ENCODE data around the gene LTN1.
"Not testable (repeated sequence)": the region's sequence is repeated elsewhere in the genome, so short reads cannot be mapped to it uniquely, and the experiment has no call there.

The LTN1 gene

GRCh38 chr21:29005696-29006095 is 13.0 kb upstream of the LTN1 start:
- no peaks in the 10 kb centered on the region for H3K9me3 Mint-ChIP-seq
- H3K27me3 Mint-ChIP-seq = no peaks in the 10 kb centered on the region
- no peak overlapping the region for H3K27ac Mint-ChIP-seq
- no peak for DNase-seq
- peaks cover 10% of the 10 kb centered on the region for H3K4me1 Mint-ChIP-seq
- no peak overlapping the region for H3K4me3 Mint-ChIP-seq
- ATAC-seq = no peak

GRCh38 chr21:29002442-29003144 is 9.9 kb upstream of the LTN1 start:
- ATAC-seq (peak; percentile 100), DNase-seq (peak; percentile 89 to 96)
- Mint-ChIP-seq H3K4me1 (peaks cover 10% of the 10 kb centered on the region), H3K4me3 (peak overlapping the region; percentile 83 to 88), H3K27me3 (no peaks in the 10 kb centered on the region), H3K27ac (peak overlapping the region; percentile 96 to 99), H3K9me3 (no peaks in the 10 kb centered on the region)

- Mint-ChIP-seq H3K27ac (peak overlapping the region; percentile 95 to 99), H3K4me3 (peak overlapping the region; percentile 91 to 95), H3K27me3 (no peaks in the 10 kb centered on the region), H3K4me1 (peaks cover 38% of the 10 kb centered on the region), H3K9me3 (no peaks in the 10 kb centered on the region)
- ATAC-seq (no peak), DNase-seq (no peak)
Measured at GRCh38 chr21:28993293-28993629, 584 bp upstream of the LTN1 start.

- DNase-seq = no peak
- Mint-ChIP-seq H3K27me3 (no peaks in the 10 kb centered on the region), H3K27ac (peak overlapping the region; percentile 95 to 99), H3K4me1 (peaks cover 46% of the 10 kb centered on the region), H3K9me3 (no peaks in the 10 kb centered on the region), H3K4me3 (peak overlapping the region; percentile 91 to 95)
- ATAC-seq = no peak
Measured at GRCh38 chr21:28991861-28992525, 684 bp downstream of the LTN1 start.

- Mint-ChIP-seq H3K4me1 (peaks cover 40% of the 10 kb centered on the region), H3K27ac (peak overlapping the region; percentile 32 to 92), H3K4me3 (peak overlapping the region in 1 of 2 donors; percentile 26)
- not testable (repeated sequence) for H3K9me3 Mint-ChIP-seq, H3K27me3 Mint-ChIP-seq, ATAC-seq
- DNase-seq = peak; percentile 6 to 20
Measured at GRCh38 chr21:28988146-28988545, 4.5 kb downstream of the LTN1 start.

GRCh38 chr21:28986677-28987076 is 6.0 kb downstream of the LTN1 start:
- ATAC-seq (no peak), DNase-seq (no peak)
- H3K4me3 Mint-ChIP-seq = no peak overlapping the region
- peaks cover 39% of the 10 kb centered on the region for H3K4me1 Mint-ChIP-seq
- no peaks in the 10 kb centered on the region for H3K27me3 Mint-ChIP-seq
- no peak overlapping the region for H3K27ac Mint-ChIP-seq
- no peaks in the 10 kb centered on the region for H3K9me3 Mint-ChIP-seq

GRCh38 chr21:28982637-28983036 is 10.0 kb downstream of the LTN1 start:
- Mint-ChIP-seq H3K27ac (no peak overlapping the region), H3K27me3 (no peaks in the 10 kb centered on the region), H3K4me3 (no peak overlapping the region), H3K9me3 (no peaks in the 10 kb centered on the region), H3K4me1 (peaks cover 7% of the 10 kb centered on the region)
- ATAC-seq = no peak
- no peak for DNase-seq

- no peak overlapping the region for H3K4me3 Mint-ChIP-seq
- no peaks in the 10 kb centered on the region for H3K27me3 Mint-ChIP-seq
- peaks cover 4% of the 10 kb centered on the region for H3K4me1 Mint-ChIP-seq
- no peaks in the 10 kb centered on the region for H3K9me3 Mint-ChIP-seq
- no peak for ATAC-seq
- H3K27ac Mint-ChIP-seq = no peak overlapping the region
- no peak for DNase-seq
Measured at GRCh38 chr21:28979092-28979491, 13.6 kb downstream of the LTN1 start.

GRCh38 chr21:28975397-28975796 is 17.3 kb downstream of the LTN1 start:
- Mint-ChIP-seq H3K27ac (no peak overlapping the region), H3K4me1 (peaks cover 5% of the 10 kb centered on the region), H3K4me3 (no peak overlapping the region), H3K27me3 (no peaks in the 10 kb centered on the region), H3K9me3 (no peaks in the 10 kb centered on the region)
- DNase-seq (no peak), ATAC-seq (no peak)

- Mint-ChIP-seq H3K4me3 (no peak overlapping the region), H3K4me1 (peaks cover 5% of the 10 kb centered on the region), H3K27me3 (no peaks in the 10 kb centered on the region), H3K9me3 (no peaks in the 10 kb centered on the region), H3K27ac (peak overlapping the region in 1 of 2 donors; percentile 58)
- DNase-seq (no peak), ATAC-seq (no peak)
Measured at GRCh38 chr21:28974531-28975227, 18.0 kb downstream of the LTN1 start.

GRCh38 chr21:28972398-28972797 is 20.3 kb downstream of the LTN1 start:
- no peak overlapping the region for H3K4me3 Mint-ChIP-seq
- no peak for ATAC-seq
- no peak for DNase-seq
- peaks cover 5% of the 10 kb centered on the region for H3K4me1 Mint-ChIP-seq
- H3K27me3 Mint-ChIP-seq = no peaks in the 10 kb centered on the region
- no peak overlapping the region for H3K27ac Mint-ChIP-seq
- H3K9me3 Mint-ChIP-seq = no peaks in the 10 kb centered on the region

- no peak for ATAC-seq
- no peak for DNase-seq
- no peaks in the 10 kb centered on the region for H3K27me3 Mint-ChIP-seq
- H3K9me3 Mint-ChIP-seq = no peaks in the 10 kb centered on the region
- peaks cover 5% of the 10 kb centered on the region for H3K4me1 Mint-ChIP-seq
- no peak overlapping the region for H3K4me3 Mint-ChIP-seq
- H3K27ac Mint-ChIP-seq = no peak overlapping the region
Measured at GRCh38 chr21:28971171-28971570, 21.5 kb downstream of the LTN1 start.

GRCh38 chr21:28963831-28964230 is 28.8 kb downstream of the LTN1 start:
- ATAC-seq (no peak), DNase-seq (no peak)
- Mint-ChIP-seq H3K27ac (no peak overlapping the region), H3K9me3 (no peaks in the 10 kb centered on the region), H3K4me1 (no peaks in the 10 kb centered on the region), H3K27me3 (no peaks in the 10 kb centered on the region), H3K4me3 (no peak overlapping the region)

GRCh38 chr21:28962465-28962864 is 30.2 kb downstream of the LTN1 start:
- no peak overlapping the region for H3K27ac Mint-ChIP-seq
- H3K4me1 Mint-ChIP-seq = no peaks in the 10 kb centered on the region
- H3K4me3 Mint-ChIP-seq = no peak overlapping the region
- H3K9me3 Mint-ChIP-seq = no peaks in the 10 kb centered on the region
- DNase-seq = no peak
- no peaks in the 10 kb centered on the region for H3K27me3 Mint-ChIP-seq
- ATAC-seq = no peak

- ATAC-seq (no peak), DNase-seq (no peak)
- Mint-ChIP-seq H3K4me3 (no peak overlapping the region), H3K27me3 (no peaks in the 10 kb centered on the region), H3K9me3 (no peaks in the 10 kb centered on the region), H3K4me1 (no peaks in the 10 kb centered on the region), H3K27ac (no peak overlapping the region)
Measured at GRCh38 chr21:28961927-28962326, 30.8 kb downstream of the LTN1 start.

GRCh38 chr21:28960245-28960644 is 32.4 kb downstream of the LTN1 start:
- Mint-ChIP-seq H3K9me3 (no peaks in the 10 kb centered on the region), H3K27me3 (no peaks in the 10 kb centered on the region), H3K27ac (no peak overlapping the region), H3K4me1 (no peaks in the 10 kb centered on the region), H3K4me3 (no peak overlapping the region)
- DNase-seq (no peak), ATAC-seq (no peak)
